ENCODE measurements around the gene TBX5.

DNA sequence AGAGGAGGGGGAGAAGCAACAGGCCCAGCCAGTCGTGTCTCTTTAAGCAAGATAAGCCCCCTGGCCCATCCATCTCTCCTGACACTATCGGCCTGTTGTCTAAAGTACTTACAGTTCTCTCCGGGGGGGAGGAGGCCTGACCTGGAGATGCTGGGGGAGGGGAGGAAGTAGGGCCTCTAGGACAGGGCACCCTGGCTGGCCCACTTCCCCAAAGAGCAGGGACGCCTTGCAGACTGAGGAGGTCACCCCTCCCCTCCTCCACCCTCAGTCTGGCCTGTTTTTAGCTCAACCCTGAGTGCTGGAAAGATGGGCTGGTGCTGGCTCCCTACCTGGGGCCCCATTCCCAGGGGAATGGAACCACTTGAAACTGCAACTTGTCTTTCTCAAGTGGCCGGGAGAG is 70.3 kb downstream of the TBX5 start:
- TF ChIP-seq CTCF (IDR thresholded peaks at IDR 0.05; ENCODE audit: borderline replicate concordance, extremely low read depth, low read length, poor library complexity, severe bottlenecking) (no peak), EZH2 (IDR thresholded peaks at IDR 0.05; ENCODE audit: borderline replicate concordance, low read depth, low read length, severe bottlenecking) (no peak)
